HFFc6 (cell line): ENCODE measurements around the gene DCLK1. TPM values are rescaled to one million over a fixed set of nuclear protein-coding genes. Genes with fewer than 3 reads are reported as not detected.

Source experiments
- DNase-seq: peaks from one replicate; pipeline ENCODE4 v3.0.0-alpha.2; 2018
- H3K27ac Mint-ChIP-seq: 2 replicates; pipeline ENCODE4 v1.8.0; 2020; ENCODE audit warnings: mild to moderate bottlenecking, mixed read lengths
- H3K27me3 Mint-ChIP-seq: 2 replicates; pipeline ENCODE4 v1.8.0; 2021; ENCODE audit warnings: mild to moderate bottlenecking, moderate library complexity, mixed read lengths; ENCODE audit not compliant: insufficient read depth
- H3K36me3 Mint-ChIP-seq: 2 replicates; pipeline ENCODE4 v1.8.0; 2021; ENCODE audit warnings: low read depth, mixed read lengths
- H3K4me1 Mint-ChIP-seq: 2 replicates; pipeline ENCODE4 v1.8.0; 2020; ENCODE audit warnings: low read depth, mixed read lengths
- H3K4me3 Mint-ChIP-seq: 2 replicates; pipeline ENCODE4 v1.8.0; 2020; ENCODE audit warnings: mild to moderate bottlenecking, moderate library complexity, mixed read lengths
- H3K9me3 Mint-ChIP-seq: 2 replicates; pipeline ENCODE4 v1.8.0; 2020; ENCODE audit warnings: mild to moderate bottlenecking, mixed read lengths
- CTCF ChIP-seq: fragments of 200-600 bp; sonication (generic); IDR thresholded peaks from 2 replicates; pipeline ENCODE4 v1.5.0; 2021; ENCODE audit warnings: antibody characterized with exemption, mild to moderate bottlenecking
- total RNA-seq, 6 experiments: library from RNA; stranded (reverse); fragmentation: NEBNext Ultra II Directional; extraction: Animal tissue kit (Norgen Biotek cat#: 25700); gene quantifications; 2 replicates in 1 of 6; 3 replicates in 5 of 6; pipeline ENCODE4 v1.2.3, GENCODE V29; 2021

DCLK1 gene
- total RNA-seq, 6 experiments from 2014 or later: not detected

GRCh38 chr13:36163809-36164308 is 32.7 kb upstream of the DCLK1 start:
- TF ChIP-seq CTCF: no peak
- peak; percentile 15 for DNase-seq
- no peak overlapping the region for H3K4me3 Mint-ChIP-seq
- no peak overlapping the region for H3K27ac Mint-ChIP-seq
- H3K36me3 Mint-ChIP-seq: no peaks in the 10 kb centered on the region; the same call in 1 of the 2 replicates
- H3K9me3 Mint-ChIP-seq: peaks cover 34% of the 10 kb centered on the region
- no peaks in the 10 kb centered on the region for H3K4me1 Mint-ChIP-seq
- H3K27me3 Mint-ChIP-seq: no peaks in the 10 kb centered on the region

GRCh38 chr13:36163286-36163685 is 32.1 kb upstream of the DCLK1 start:
- Mint-ChIP-seq H3K9me3 (peaks cover 34% of the 10 kb centered on the region), H3K4me1 (no peaks in the 10 kb centered on the region), H3K27ac (no peak overlapping the region), H3K27me3 (no peaks in the 10 kb centered on the region), H3K36me3 (no peaks in the 10 kb centered on the region; the same call in 1 of the 2 replicates), H3K4me3 (no peak overlapping the region)
- TF ChIP-seq CTCF: no peak
- DNase-seq: no peak

GRCh38 chr13:36160297-36160696 is 29.1 kb upstream of the DCLK1 start:
- H3K27me3 Mint-ChIP-seq: peaks cover 3% of the 10 kb centered on the region; the same call in 1 of the 2 replicates
- no peak for DNase-seq
- H3K4me1 Mint-ChIP-seq: no peaks in the 10 kb centered on the region
- H3K4me3 Mint-ChIP-seq: no peak overlapping the region
- H3K36me3 Mint-ChIP-seq: no peaks in the 10 kb centered on the region; the same call in 1 of the 2 replicates
- H3K27ac Mint-ChIP-seq: no peak overlapping the region
- peaks cover 39% of the 10 kb centered on the region for H3K9me3 Mint-ChIP-seq
- TF ChIP-seq CTCF: no peak

- H3K36me3 Mint-ChIP-seq: no peaks in the 10 kb centered on the region; the same call in 1 of the 2 replicates
- H3K4me1 Mint-ChIP-seq: no peaks in the 10 kb centered on the region
- H3K27me3 Mint-ChIP-seq: peaks cover 3% of the 10 kb centered on the region; the same call in 1 of the 2 replicates
- DNase-seq: no peak
- no peak overlapping the region for H3K27ac Mint-ChIP-seq
- TF ChIP-seq CTCF: no peak
- no peak overlapping the region for H3K4me3 Mint-ChIP-seq
- H3K9me3 Mint-ChIP-seq: peaks cover 49% of the 10 kb centered on the region
Observed at GRCh38 chr13:36158611-36159010, 27.4 kb upstream of the DCLK1 start.

GRCh38 chr13:36157480-36157879 is 26.3 kb upstream of the DCLK1 start:
- no peak for DNase-seq
- Mint-ChIP-seq H3K27me3 (peaks cover 3% of the 10 kb centered on the region; the same call in 1 of the 2 replicates), H3K27ac (no peak overlapping the region), H3K9me3 (peaks cover 57% of the 10 kb centered on the region), H3K36me3 (no peaks in the 10 kb centered on the region; the same call in 1 of the 2 replicates), H3K4me3 (no peak overlapping the region), H3K4me1 (no peaks in the 10 kb centered on the region)
- no peak for TF ChIP-seq CTCF
